SK-N-SH (cell line): Measurements from ENCODE around the gene LARGE1.

ENCODE experiments used
- EP300 ChIP-seq, 2 experiments: IDR thresholded peaks; 2 replicates each; pipeline versions ENCODE4 v1.4.0 to v1.6.1; 2012; ENCODE audit warnings: borderline replicate concordance in 1 of 2, low read depth in 1 of 2, low read length in 1 of 2
- GABPA ChIP-seq: IDR thresholded peaks from 2 replicates; pipeline ENCODE4 v1.4.0; 2012; ENCODE audit warnings: low read depth, mild to moderate bottlenecking
- GATA2 ChIP-seq: sonication (generic); formaldehyde crosslinking; IDR thresholded peaks from 2 replicates; pipeline ENCODE4 v1.5.0; 2020; ENCODE audit warnings: mild to moderate bottlenecking, missing genetic modification reagents
- MAX ChIP-seq: IDR thresholded peaks from 2 replicates; pipeline ENCODE4 v1.4.0; 2012; ENCODE audit warnings: low read depth
- NFIC ChIP-seq: IDR thresholded peaks from 2 replicates; pipeline ENCODE4 v1.4.0; 2012; ENCODE audit warnings: borderline replicate concordance
- POLR2AphosphoS5 ChIP-seq: IDR thresholded peaks from 2 replicates; pipeline ENCODE4 v1.6.1; 2012; ENCODE audit warnings: low read depth, low read length
- SMC3 ChIP-seq: IDR thresholded peaks from 2 replicates; pipeline ENCODE4 v1.6.1; 2012; ENCODE audit warnings: low read depth, low read length, improper control_type of control experiment
- USF1 ChIP-seq: IDR thresholded peaks from 2 replicates; pipeline ENCODE4 v1.4.0; 2012; ENCODE audit warnings: low read depth, borderline replicate concordance
- TF ChIP-seq, protein P1 (sequence below): fragments of 200-600 bp; sonication (generic); IDR thresholded peaks from 2 replicates; pipeline ENCODE4 v1.6.1; 2017; ENCODE audit warnings: antibody characterized with exemption, mild to moderate bottlenecking, moderate library complexity
- TF ChIP-seq, protein P2 (sequence below): fragments of 150-350 bp; IDR thresholded peaks from 2 replicates; pipeline ENCODE4 v1.6.1; 2017; ENCODE audit warnings: antibody characterized with exemption, low read length, low read depth, borderline replicate concordance

DNA sequence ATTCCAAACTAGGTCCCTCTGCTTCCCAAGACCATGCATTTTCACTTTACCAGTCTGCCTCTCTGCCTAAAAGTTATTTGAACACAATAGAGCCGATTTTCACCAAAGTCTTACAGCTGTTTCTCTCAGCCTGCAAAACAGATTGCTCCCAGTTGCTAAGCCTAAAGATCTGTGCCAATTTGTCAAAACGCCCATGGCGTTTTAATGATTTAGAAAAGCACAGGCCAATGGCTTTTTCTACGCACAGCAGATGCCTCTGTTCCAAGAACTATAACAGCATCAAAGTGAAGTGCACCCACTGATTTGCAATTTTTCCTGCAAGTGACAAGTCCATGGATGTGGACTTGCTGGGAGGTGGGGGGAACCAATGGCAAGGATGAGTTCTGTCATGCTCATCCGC lies 688.2 kb downstream of the LARGE1 start:
- TF ChIP-seq GABPA = no peak
- TF ChIP-seq, protein P1, sequence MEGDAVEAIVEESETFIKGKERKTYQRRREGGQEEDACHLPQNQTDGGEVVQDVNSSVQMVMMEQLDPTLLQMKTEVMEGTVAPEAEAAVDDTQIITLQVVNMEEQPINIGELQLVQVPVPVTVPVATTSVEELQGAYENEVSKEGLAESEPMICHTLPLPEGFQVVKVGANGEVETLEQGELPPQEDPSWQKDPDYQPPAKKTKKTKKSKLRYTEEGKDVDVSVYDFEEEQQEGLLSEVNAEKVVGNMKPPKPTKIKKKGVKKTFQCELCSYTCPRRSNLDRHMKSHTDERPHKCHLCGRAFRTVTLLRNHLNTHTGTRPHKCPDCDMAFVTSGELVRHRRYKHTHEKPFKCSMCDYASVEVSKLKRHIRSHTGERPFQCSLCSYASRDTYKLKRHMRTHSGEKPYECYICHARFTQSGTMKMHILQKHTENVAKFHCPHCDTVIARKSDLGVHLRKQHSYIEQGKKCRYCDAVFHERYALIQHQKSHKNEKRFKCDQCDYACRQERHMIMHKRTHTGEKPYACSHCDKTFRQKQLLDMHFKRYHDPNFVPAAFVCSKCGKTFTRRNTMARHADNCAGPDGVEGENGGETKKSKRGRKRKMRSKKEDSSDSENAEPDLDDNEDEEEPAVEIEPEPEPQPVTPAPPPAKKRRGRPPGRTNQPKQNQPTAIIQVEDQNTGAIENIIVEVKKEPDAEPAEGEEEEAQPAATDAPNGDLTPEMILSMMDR = no peak
- TF ChIP-seq GATA2 (CRISPR knock-in tag) = no peak
- no peak for TF ChIP-seq MAX
- no peak for TF ChIP-seq NFIC
- TF ChIP-seq SMC3 = no peak
- TF ChIP-seq, protein P2, sequence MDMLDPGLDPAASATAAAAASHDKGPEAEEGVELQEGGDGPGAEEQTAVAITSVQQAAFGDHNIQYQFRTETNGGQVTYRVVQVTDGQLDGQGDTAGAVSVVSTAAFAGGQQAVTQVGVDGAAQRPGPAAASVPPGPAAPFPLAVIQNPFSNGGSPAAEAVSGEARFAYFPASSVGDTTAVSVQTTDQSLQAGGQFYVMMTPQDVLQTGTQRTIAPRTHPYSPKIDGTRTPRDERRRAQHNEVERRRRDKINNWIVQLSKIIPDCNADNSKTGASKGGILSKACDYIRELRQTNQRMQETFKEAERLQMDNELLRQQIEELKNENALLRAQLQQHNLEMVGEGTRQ = no peak
- TF ChIP-seq USF1 = no peak
- no peak for TF ChIP-seq EP300 (IDR thresholded peaks at IDR 0.05; ENCODE audit: borderline replicate concordance in 1 of 2, low read depth in 1 of 2, low read length in 1 of 2)
- no peak for TF ChIP-seq POLR2AphosphoS5
